ENCODE data around the gene LRFN2.

Gene LRFN2

GRCh38 chr6:40623178-40623577 lies 36.0 kb upstream of the LRFN2 start:
- DNase-seq (ENCODE audit: insufficient read length, low spot score) (no peak), FAIRE-seq (no peak)
- TF ChIP-seq POLR2A (IDR thresholded peaks at IDR 0.05; ENCODE audit: low read depth, low read length) (no peak), POU2F2 (IDR thresholded peaks at IDR 0.05; ENCODE audit: low read depth, low read length) (no peak), POLR2AphosphoS5 (IDR thresholded peaks at IDR 0.05; ENCODE audit: low read depth, low read length) (no peak), TAF1 (IDR thresholded peaks at IDR 0.05; ENCODE audit: low read depth, low read length) (no peak), SPI1 (IDR thresholded peaks at IDR 0.05; ENCODE audit: low read depth, low read length) (no peak), PAX5 (IDR thresholded peaks at IDR 0.05; ENCODE audit: insufficient read depth, low read length, severe bottlenecking) (no peak)

GRCh38 chr6:40620574-40621240 lies 33.5 kb upstream of the LRFN2 start:
- DNase-seq (ENCODE audit: insufficient read length, low spot score) = no peak
- TF ChIP-seq TAF1 (IDR thresholded peaks at IDR 0.05; ENCODE audit: low read depth, low read length) (no peak), POLR2A (IDR thresholded peaks at IDR 0.05; ENCODE audit: low read depth, low read length) (no peak)
- FAIRE-seq = no peak

- DNase-seq (ENCODE audit: insufficient read length, low spot score) = no peak
- TF ChIP-seq POU2F2 (IDR thresholded peaks at IDR 0.05; ENCODE audit: low read depth, low read length) (no peak), PAX5 (IDR thresholded peaks at IDR 0.05; ENCODE audit: insufficient read depth, low read length, severe bottlenecking) (no peak), POLR2A (IDR thresholded peaks at IDR 0.05; ENCODE audit: low read depth, low read length) (no peak), TAF1 (IDR thresholded peaks at IDR 0.05; ENCODE audit: low read depth, low read length) (no peak), SPI1 (IDR thresholded peaks at IDR 0.05; ENCODE audit: low read depth, low read length) (no peak), POLR2AphosphoS5 (IDR thresholded peaks at IDR 0.05; ENCODE audit: low read depth, low read length) (no peak)
- no peak for FAIRE-seq
Observed at GRCh38 chr6:40614671-40615070, 27.5 kb upstream of the LRFN2 start.

GRCh38 chr6:40611912-40612311 lies 24.7 kb upstream of the LRFN2 start:
- DNase-seq (ENCODE audit: insufficient read length, low spot score) (no peak), FAIRE-seq (no peak)
- TF ChIP-seq POU2F2 (IDR thresholded peaks at IDR 0.05; ENCODE audit: low read depth, low read length) = no peak
- no peak for TF ChIP-seq POLR2A (IDR thresholded peaks at IDR 0.05; ENCODE audit: low read depth, low read length)
- no peak for TF ChIP-seq SPI1 (IDR thresholded peaks at IDR 0.05; ENCODE audit: low read depth, low read length)
- no peak for TF ChIP-seq PAX5 (IDR thresholded peaks at IDR 0.05; ENCODE audit: insufficient read depth, low read length, severe bottlenecking)
- TF ChIP-seq POLR2AphosphoS5 (IDR thresholded peaks at IDR 0.05; ENCODE audit: low read depth, low read length) = no peak
- TF ChIP-seq TAF1 (IDR thresholded peaks at IDR 0.05; ENCODE audit: low read depth, low read length) = no peak

- DNase-seq (ENCODE audit: insufficient read length, low spot score) = no peak
- FAIRE-seq = no peak
- no peak for TF ChIP-seq POLR2A (IDR thresholded peaks at IDR 0.05; ENCODE audit: low read depth, low read length)
- no peak for TF ChIP-seq POU2F2 (IDR thresholded peaks at IDR 0.05; ENCODE audit: low read depth, low read length)
- no peak for TF ChIP-seq TAF1 (IDR thresholded peaks at IDR 0.05; ENCODE audit: low read depth, low read length)
- no peak for TF ChIP-seq POLR2AphosphoS5 (IDR thresholded peaks at IDR 0.05; ENCODE audit: low read depth, low read length)
- TF ChIP-seq SPI1 (IDR thresholded peaks at IDR 0.05; ENCODE audit: low read depth, low read length) = no peak
- TF ChIP-seq PAX5 (IDR thresholded peaks at IDR 0.05; ENCODE audit: insufficient read depth, low read length, severe bottlenecking) = no peak
Observed at GRCh38 chr6:40611434-40611833, 24.3 kb upstream of the LRFN2 start.

GRCh38 chr6:40610229-40610628 lies 23.1 kb upstream of the LRFN2 start:
- DNase-seq (ENCODE audit: insufficient read length, low spot score) (no peak), FAIRE-seq (no peak)
- TF ChIP-seq POLR2AphosphoS5 (IDR thresholded peaks at IDR 0.05; ENCODE audit: low read depth, low read length) (no peak), SPI1 (IDR thresholded peaks at IDR 0.05; ENCODE audit: low read depth, low read length) (no peak), PAX5 (IDR thresholded peaks at IDR 0.05; ENCODE audit: insufficient read depth, low read length, severe bottlenecking) (no peak), POLR2A (IDR thresholded peaks at IDR 0.05; ENCODE audit: low read depth, low read length) (no peak), TAF1 (IDR thresholded peaks at IDR 0.05; ENCODE audit: low read depth, low read length) (no peak), POU2F2 (IDR thresholded peaks at IDR 0.05; ENCODE audit: low read depth, low read length) (no peak)

GRCh38 chr6:40606981-40607380 lies 19.8 kb upstream of the LRFN2 start:
- no peak for FAIRE-seq
- DNase-seq (ENCODE audit: insufficient read length, low spot score) = no peak
- TF ChIP-seq POLR2A (IDR thresholded peaks at IDR 0.05; ENCODE audit: low read depth, low read length) (no peak), POU2F2 (IDR thresholded peaks at IDR 0.05; ENCODE audit: low read depth, low read length) (no peak), POLR2AphosphoS5 (IDR thresholded peaks at IDR 0.05; ENCODE audit: low read depth, low read length) (no peak)

- FAIRE-seq (no peak), DNase-seq (ENCODE audit: insufficient read length, low spot score) (no peak)
- no peak for TF ChIP-seq POU2F2 (IDR thresholded peaks at IDR 0.05; ENCODE audit: low read depth, low read length)
Observed at GRCh38 chr6:40606526-40606925, 19.4 kb upstream of the LRFN2 start.

- TF ChIP-seq POLR2AphosphoS5 (IDR thresholded peaks at IDR 0.05; ENCODE audit: low read depth, low read length) = no peak
- no peak for TF ChIP-seq POU2F2 (IDR thresholded peaks at IDR 0.05; ENCODE audit: low read depth, low read length)
- TF ChIP-seq PAX5 (IDR thresholded peaks at IDR 0.05; ENCODE audit: insufficient read depth, low read length, severe bottlenecking) = no peak
- no peak for TF ChIP-seq POLR2A (IDR thresholded peaks at IDR 0.05; ENCODE audit: low read depth, low read length)
- no peak for TF ChIP-seq SPI1 (IDR thresholded peaks at IDR 0.05; ENCODE audit: low read depth, low read length)
- no peak for DNase-seq (ENCODE audit: insufficient read length, low spot score)
- no peak for FAIRE-seq
Observed at GRCh38 chr6:40604082-40604481, 16.9 kb upstream of the LRFN2 start.

- FAIRE-seq (no peak), DNase-seq (ENCODE audit: insufficient read length, low spot score) (no peak)
- TF ChIP-seq TAF1 (IDR thresholded peaks at IDR 0.05; ENCODE audit: low read depth, low read length) (no peak), POLR2AphosphoS5 (IDR thresholded peaks at IDR 0.05; ENCODE audit: low read depth, low read length) (no peak), POLR2A (IDR thresholded peaks at IDR 0.05; ENCODE audit: low read depth, low read length) (no peak), SPI1 (IDR thresholded peaks at IDR 0.05; ENCODE audit: low read depth, low read length) (no peak), PAX5 (IDR thresholded peaks at IDR 0.05; ENCODE audit: insufficient read depth, low read length, severe bottlenecking) (no peak), POU2F2 (IDR thresholded peaks at IDR 0.05; ENCODE audit: low read depth, low read length) (no peak)
Observed at GRCh38 chr6:40599555-40599954, 12.4 kb upstream of the LRFN2 start.

Data from GM12891 (cell line).